ENCODE measurements around the gene NLRP4. TPM values are rescaled to one million over a fixed set of nuclear protein-coding genes. Genes with fewer than 3 reads are reported as not detected.

Gene NLRP4
- polyA plus RNA-seq, 1 donor (not counting 4 experiments of a cell fraction or from before 2014, with no cell fraction given), result not detected

DNA sequence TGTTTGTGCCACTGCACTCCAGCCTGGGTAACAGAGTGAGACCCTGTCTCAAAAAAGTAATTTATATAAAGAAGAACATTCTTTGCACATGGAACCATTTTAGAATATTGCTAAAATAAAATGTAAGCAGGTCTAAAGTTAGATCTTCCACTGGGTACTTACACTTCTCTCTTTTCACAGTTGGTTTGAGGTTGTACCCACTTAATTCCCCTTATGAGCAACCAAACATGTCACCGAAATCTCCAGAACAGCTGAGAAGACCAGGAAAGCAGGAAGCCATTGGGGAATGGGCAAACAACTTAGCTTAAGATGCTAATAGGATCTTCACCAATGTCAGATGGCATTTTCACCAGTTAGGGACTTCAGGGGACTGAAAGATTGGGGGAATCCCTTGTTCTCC lies 18.8 kb downstream of the NLRP4 start:
- Histone ChIP-seq H3K9me1 (ENCODE audit: control insufficient read depth, extremely low read depth, insufficient read depth, low read length) (no peaks in the 10 kb centered on the region), H3K9ac (ENCODE audit: control insufficient read depth, extremely low read depth, insufficient read depth, low read length) (no peak overlapping the region), H3K27ac (ENCODE audit: control insufficient read depth, insufficient read depth, low read length) (no peak overlapping the region), H4K20me1 (ENCODE audit: control insufficient read depth, extremely low read depth, insufficient read depth, low read length) (no peaks in the 10 kb centered on the region), H3K27me3 (ENCODE audit: control insufficient read depth, extremely low read depth, insufficient read depth, low read length) (no peaks in the 10 kb centered on the region), H3K36me3 (ENCODE audit: control insufficient read depth in 2 of 2, extremely low read depth in 1 of 2, insufficient read depth in 2 of 2, low read length in 2 of 2) (no peaks in the 10 kb centered on the region), H3K4me2 (ENCODE audit: control insufficient read depth, extremely low read depth, insufficient read depth, low read depth, low read length) (no peak overlapping the region), H3K79me2 (ENCODE audit: control insufficient read depth, insufficient read depth, low read length) (no peaks in the 10 kb centered on the region), H2AFZ (ENCODE audit: control insufficient read depth, low read length) (no peak overlapping the region), H3K4me3 (ENCODE audit: control insufficient read depth in 2 of 3, extremely low read depth in 1 of 3, insufficient read depth in 2 of 3, low read depth in 1 of 3, low read length in 3 of 3) (no peak overlapping the region), H3K9me3 (ENCODE audit: control insufficient read depth, low read depth, low read length) (no peaks in the 10 kb centered on the region), H3K4me1 (ENCODE audit: control insufficient read depth, extremely low read depth, insufficient read depth, low read length) (no peaks in the 10 kb centered on the region)
- FAIRE-seq, result no peak
- DNase-seq (ENCODE audit: low read depth, low spot score), result no peak
- TF ChIP-seq, protein P1, sequence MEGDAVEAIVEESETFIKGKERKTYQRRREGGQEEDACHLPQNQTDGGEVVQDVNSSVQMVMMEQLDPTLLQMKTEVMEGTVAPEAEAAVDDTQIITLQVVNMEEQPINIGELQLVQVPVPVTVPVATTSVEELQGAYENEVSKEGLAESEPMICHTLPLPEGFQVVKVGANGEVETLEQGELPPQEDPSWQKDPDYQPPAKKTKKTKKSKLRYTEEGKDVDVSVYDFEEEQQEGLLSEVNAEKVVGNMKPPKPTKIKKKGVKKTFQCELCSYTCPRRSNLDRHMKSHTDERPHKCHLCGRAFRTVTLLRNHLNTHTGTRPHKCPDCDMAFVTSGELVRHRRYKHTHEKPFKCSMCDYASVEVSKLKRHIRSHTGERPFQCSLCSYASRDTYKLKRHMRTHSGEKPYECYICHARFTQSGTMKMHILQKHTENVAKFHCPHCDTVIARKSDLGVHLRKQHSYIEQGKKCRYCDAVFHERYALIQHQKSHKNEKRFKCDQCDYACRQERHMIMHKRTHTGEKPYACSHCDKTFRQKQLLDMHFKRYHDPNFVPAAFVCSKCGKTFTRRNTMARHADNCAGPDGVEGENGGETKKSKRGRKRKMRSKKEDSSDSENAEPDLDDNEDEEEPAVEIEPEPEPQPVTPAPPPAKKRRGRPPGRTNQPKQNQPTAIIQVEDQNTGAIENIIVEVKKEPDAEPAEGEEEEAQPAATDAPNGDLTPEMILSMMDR (optimal IDR thresholded peaks at IDR 0.05 in 1 of 3, IDR thresholded peaks at IDR 0.05 in 1 of 3, conservative IDR thresholded peaks at IDR 0.05 in 1 of 3; ENCODE audit: extremely low read depth in 1 of 3, insufficient read depth in 2 of 3, low read length in 3 of 3), result no peak
- no peak for TF ChIP-seq EZH2 (IDR thresholded peaks at IDR 0.05; ENCODE audit: low read length)
- dilution Hi-C loops (cut with MboI; ENCODE audit: extremely low pct_ligation_motif_present, low sequenced_read_pairs), result no loop called here

DNA sequence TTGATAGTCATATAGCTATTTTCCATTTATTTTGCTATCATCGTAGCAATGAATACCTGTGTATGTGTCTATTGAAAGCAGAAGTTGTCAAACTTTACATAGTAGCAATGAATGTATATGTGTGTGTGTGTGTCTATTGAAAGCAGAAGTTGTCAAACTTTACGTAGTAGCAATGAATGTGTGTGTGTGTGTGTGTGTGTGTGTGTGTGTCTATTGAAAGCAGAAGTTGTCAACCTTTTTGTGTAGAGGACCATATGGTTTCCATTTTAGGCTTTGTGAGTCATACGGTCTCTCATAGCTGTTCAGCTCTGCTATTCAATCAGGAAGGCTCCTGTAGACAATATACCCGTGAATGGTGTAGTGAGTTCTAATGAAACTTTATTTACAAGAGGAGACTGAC lies 20.8 kb downstream of the NLRP4 start:
- Histone ChIP-seq H3K9me1 (ENCODE audit: control insufficient read depth, extremely low read depth, insufficient read depth, low read length) (no peaks in the 10 kb centered on the region), H3K79me2 (ENCODE audit: control insufficient read depth, insufficient read depth, low read length) (no peaks in the 10 kb centered on the region), H3K9me3 (ENCODE audit: control insufficient read depth, low read depth, low read length) (peaks cover 3% of the 10 kb centered on the region), H2AFZ (ENCODE audit: control insufficient read depth, low read length) (no peak overlapping the region), H3K27me3 (ENCODE audit: control insufficient read depth, extremely low read depth, insufficient read depth, low read length) (no peaks in the 10 kb centered on the region), H3K36me3 (ENCODE audit: control insufficient read depth in 2 of 2, extremely low read depth in 1 of 2, insufficient read depth in 2 of 2, low read length in 2 of 2) (no peaks in the 10 kb centered on the region), H3K27ac (ENCODE audit: control insufficient read depth, insufficient read depth, low read length) (no peak overlapping the region), H3K4me3 (ENCODE audit: control insufficient read depth in 2 of 3, extremely low read depth in 1 of 3, insufficient read depth in 2 of 3, low read depth in 1 of 3, low read length in 3 of 3) (no peak overlapping the region), H4K20me1 (ENCODE audit: control insufficient read depth, extremely low read depth, insufficient read depth, low read length) (no peaks in the 10 kb centered on the region), H3K4me1 (ENCODE audit: control insufficient read depth, extremely low read depth, insufficient read depth, low read length) (no peaks in the 10 kb centered on the region), H3K9ac (ENCODE audit: control insufficient read depth, extremely low read depth, insufficient read depth, low read length) (no peak overlapping the region), H3K4me2 (ENCODE audit: control insufficient read depth, extremely low read depth, insufficient read depth, low read depth, low read length) (no peak overlapping the region)
- DNase-seq (ENCODE audit: low read depth, low spot score) (no peak), FAIRE-seq (no peak)
- TF ChIP-seq EZH2 (IDR thresholded peaks at IDR 0.05; ENCODE audit: low read length), result no peak
- TF ChIP-seq, protein P1 (optimal IDR thresholded peaks at IDR 0.05 in 1 of 3, IDR thresholded peaks at IDR 0.05 in 1 of 3, conservative IDR thresholded peaks at IDR 0.05 in 1 of 3; ENCODE audit: extremely low read depth in 1 of 3, insufficient read depth in 2 of 3, low read length in 3 of 3), result no peak
- dilution Hi-C loops (cut with MboI; ENCODE audit: extremely low pct_ligation_motif_present, low sequenced_read_pairs), result no loop called here

Measured in keratinocyte (primary cell).